Neutrophil (primary cell): ENCODE data around the gene ZNF490.
"Not testable (repeated sequence)": the region's sequence is repeated elsewhere in the genome, so short reads cannot be mapped to it uniquely, and the experiment has no call there.

Experiments
- H3K27ac ChIP-seq: fragments of 200-600 bp; sonication (generic); 2 replicates; pipeline ENCODE4 v1.5.1; 2016; ENCODE audit warnings: mild to moderate bottlenecking, moderate library complexity
- H3K27me3 ChIP-seq: fragments of 200-600 bp; sonication (generic); 2 replicates; pipeline ENCODE4 v1.6.0; 2016; ENCODE audit warnings: mild to moderate bottlenecking
- H3K36me3 ChIP-seq: fragments of 200-600 bp; sonication (generic); 2 replicates; pipeline ENCODE4 v1.5.1; 2017
- H3K4me1 ChIP-seq, 2 experiments: fragments of 200-600 bp in 1 of 2; sonication (generic) in 1 of 2; 1 replicate in 1 of 2; 2 replicates in 1 of 2; pipeline versions ENCODE4 v1.5.1 to v1.6.1; 2013 to 2016; ENCODE audit warnings: low read depth in 1 of 2, low read length in 1 of 2, mild to moderate bottlenecking in 1 of 2, moderate library complexity in 1 of 2; ENCODE audit not compliant: control insufficient read depth in 1 of 2, insufficient read depth in 1 of 2
- H3K4me3 ChIP-seq, 2 experiments: fragments of 200-600 bp in 1 of 2; sonication (generic) in 1 of 2; 1 replicate in 1 of 2; 2 replicates in 1 of 2; pipeline ENCODE4 v1.5.1; 2013 to 2016; ENCODE audit warnings: low read depth in 1 of 2, low read length in 1 of 2, mild to moderate bottlenecking in 1 of 2, moderate library complexity in 1 of 2
- H3K9me3 ChIP-seq: fragments of 200-600 bp; sonication (generic); 2 replicates; pipeline ENCODE4 v1.5.1; 2016
- CTCF ChIP-seq: fragments of 200-600 bp; sonication (generic); IDR thresholded peaks from 2 replicates; pipeline ENCODE4 v1.5.1; 2016; ENCODE audit warnings: antibody characterized with exemption

The ZNF490 gene

GRCh38 chr19:12629215-12629614 lies 18.6 kb upstream of the ZNF490 start:
- no peaks in the 10 kb centered on the region for H3K4me1 ChIP-seq
- H3K27ac ChIP-seq: no peak overlapping the region
- H3K4me3 ChIP-seq: no peak overlapping the region
- no peaks in the 10 kb centered on the region for H3K27me3 ChIP-seq
- H3K36me3 ChIP-seq: peaks cover 77% of the 10 kb centered on the region
- peaks cover 20% of the 10 kb centered on the region for H3K9me3 ChIP-seq
- TF ChIP-seq CTCF: no peak

- Histone ChIP-seq H3K4me3 (no peak overlapping the region), H3K27ac (no peak overlapping the region), H3K27me3 (no peaks in the 10 kb centered on the region), H3K36me3 (peaks cover 79% of the 10 kb centered on the region), H3K4me1 (no peaks in the 10 kb centered on the region), H3K9me3 (peaks cover 20% of the 10 kb centered on the region)
- TF ChIP-seq CTCF: no peak
Observed at GRCh38 chr19:12628040-12629022, 17.7 kb upstream of the ZNF490 start.

- no peak for TF ChIP-seq CTCF
- peaks cover 20% of the 10 kb centered on the region for H3K9me3 ChIP-seq
- H3K36me3 ChIP-seq: peaks cover 73% of the 10 kb centered on the region
- H3K27me3 ChIP-seq: no peaks in the 10 kb centered on the region
- H3K27ac ChIP-seq: no peak overlapping the region
- H3K4me1 ChIP-seq: no peaks in the 10 kb centered on the region
- H3K4me3 ChIP-seq: no peak overlapping the region
Observed at GRCh38 chr19:12626958-12627357, 16.3 kb upstream of the ZNF490 start.

- Histone ChIP-seq H3K4me1 (no peaks in the 10 kb centered on the region), H3K36me3 (peaks cover 57% of the 10 kb centered on the region), H3K9me3 (peaks cover 17% of the 10 kb centered on the region), H3K27ac (no peak overlapping the region), H3K4me3 (no peak overlapping the region), H3K27me3 (no peaks in the 10 kb centered on the region)
- TF ChIP-seq CTCF: no peak
Observed at GRCh38 chr19:12623361-12624031, 12.9 kb upstream of the ZNF490 start.

- H3K4me3 ChIP-seq, H3K9me3 ChIP-seq, H3K4me1 ChIP-seq, H3K27me3 ChIP-seq, H3K27ac ChIP-seq: not testable (repeated sequence)
- H3K36me3 ChIP-seq: peaks cover 36% of the 10 kb centered on the region
Observed at GRCh38 chr19:12621253-12622024, 10.8 kb upstream of the ZNF490 start.
